GM23338 (cell line): Measurements from ENCODE around the gene MCC. TPM values are rescaled to one million over a fixed set of nuclear protein-coding genes. Genes with fewer than 3 reads are reported as not detected.

ENCODE experiments used
- ATAC-seq: fragments of 200-7000 bp; cut with Tn5 transposase; 3 replicates; pipeline ENCODE4 v1.9.1; 2020
- DNase-seq: peaks from one replicate; pipeline ENCODE4 v3.0.0-alpha.2; 2015; ENCODE audit warnings: low spot score
- H2AFZ ChIP-seq: fragments of 200-600 bp; sonication (generic); 2 replicates; pipeline ENCODE4 v1.8.0; 2016; ENCODE audit warnings: antibody characterized with exemption, mild to moderate bottlenecking, moderate library complexity
- H3F3A ChIP-seq: fragments of 200-600 bp; sonication (generic); replicated peaks from 2 replicates; pipeline ENCODE4 v1.8.0; 2017; ENCODE audit warnings: antibody characterized with exemption, mixed run types, low read depth
- H3K27ac ChIP-seq: fragments of 200-600 bp; sonication (generic); 2 replicates; pipeline ENCODE4 v1.6.1; 2016; ENCODE audit warnings: low read depth
- H3K27me3 ChIP-seq: fragments of 200-600 bp; sonication (generic); 2 replicates; pipeline ENCODE4 v1.8.0; 2016; ENCODE audit warnings: mild to moderate bottlenecking, mixed run types, moderate library complexity; ENCODE audit not compliant: insufficient read depth
- H3K36me3 ChIP-seq: fragments of 200-600 bp; sonication (generic); 2 replicates; pipeline ENCODE4 v1.8.0; 2016; ENCODE audit warnings: mild to moderate bottlenecking; ENCODE audit not compliant: insufficient read depth
- H3K4me1 ChIP-seq: fragments of 200-600 bp; sonication (generic); 2 replicates; pipeline ENCODE4 v1.8.0; 2016; ENCODE audit warnings: mild to moderate bottlenecking, moderate library complexity; ENCODE audit not compliant: insufficient read depth
- H3K4me2 ChIP-seq: fragments of 200-600 bp; sonication (generic); 2 replicates; pipeline ENCODE4 v1.7.1; 2017; ENCODE audit warnings: mixed run types
- H3K4me3 ChIP-seq: fragments of 200-600 bp; sonication (generic); 2 replicates; pipeline ENCODE4 v1.6.1; 2016; ENCODE audit warnings: mixed run types
- H3K79me2 ChIP-seq: fragments of 200-600 bp; sonication (generic); replicated peaks from 2 replicates; pipeline ENCODE4 v1.8.0; 2017; ENCODE audit warnings: mild to moderate bottlenecking; ENCODE audit not compliant: insufficient read depth
- H3K9me2 ChIP-seq: fragments of 200-600 bp; sonication (generic); 2 replicates; pipeline ENCODE4 v1.8.0; 2017; ENCODE audit not compliant: insufficient read depth
- H4K20me1 ChIP-seq: fragments of 200-600 bp; sonication (generic); replicated peaks from 2 replicates; pipeline ENCODE4 v1.8.0; 2017; ENCODE audit warnings: mild to moderate bottlenecking; ENCODE audit not compliant: insufficient read depth
- H3K27ac Mint-ChIP-seq: 2 replicates; pipeline ENCODE4 v1.8.0; 2020; ENCODE audit warnings: inconsistent platforms, mild to moderate bottlenecking, moderate library complexity, mixed read lengths
- H3K27me3 Mint-ChIP-seq: 3 replicates; pipeline ENCODE4 v1.8.0; 2022; ENCODE audit warnings: low read depth, mild to moderate bottlenecking, moderate library complexity, mixed read lengths, inconsistent platforms; ENCODE audit not compliant: insufficient read depth, poor library complexity
- H3K36me3 Mint-ChIP-seq: 3 replicates; pipeline ENCODE4 v1.8.0; 2021; ENCODE audit warnings: low read depth, mild to moderate bottlenecking, inconsistent platforms, moderate library complexity, mixed read lengths
- H3K4me1 Mint-ChIP-seq: 3 replicates; pipeline ENCODE4 v1.8.0; 2020; ENCODE audit warnings: mild to moderate bottlenecking, inconsistent platforms, mixed read lengths
- H3K4me3 Mint-ChIP-seq: 3 replicates; pipeline ENCODE4 v1.8.0; 2021; ENCODE audit warnings: moderate library complexity, mild to moderate bottlenecking, inconsistent platforms, mixed read lengths
- H3K9me3 Mint-ChIP-seq: 3 replicates; pipeline ENCODE4 v1.8.0; 2020; ENCODE audit warnings: moderate library complexity, mild to moderate bottlenecking, inconsistent platforms, mixed read lengths
- CREB1 ChIP-seq: fragments of 250-450 bp; sonication (Bioruptor Pico); IDR thresholded peaks from 2 replicates; pipeline ENCODE4 v1.5.0; 2020; ENCODE audit warnings: low read depth, mild to moderate bottlenecking, moderate library complexity
- EZH2 ChIP-seq: fragments of 200-600 bp; sonication (generic); IDR thresholded peaks from one replicate; pipeline ENCODE4 v1.8.0; 2017; ENCODE audit warnings: antibody characterized with exemption, mild to moderate bottlenecking, low read depth; ENCODE audit not compliant: unreplicated experiment
- JUNB ChIP-seq: IDR thresholded peaks from one replicate; pipeline ENCODE4 v1.6.1; 2016; ENCODE audit warnings: antibody characterized with exemption; ENCODE audit not compliant: unreplicated experiment
- NANOG ChIP-seq: IDR thresholded peaks from 2 replicates; pipeline ENCODE4 v1.6.1; 2016; ENCODE audit warnings: antibody characterized with exemption, borderline replicate concordance
- POLR2AphosphoS5 ChIP-seq: IDR thresholded peaks from 2 replicates; pipeline ENCODE4 v1.6.1; 2016; ENCODE audit warnings: antibody characterized with exemption, low read depth
- ZNF114 ChIP-seq: fragments of 250-450 bp; sonication (Bioruptor Pico); IDR thresholded peaks from 2 replicates; pipeline ENCODE4 v1.5.0; 2020; ENCODE audit warnings: mild to moderate bottlenecking, moderate library complexity
- ZNF331 ChIP-seq: fragments of 250-450 bp; sonication (Bioruptor Pico); IDR thresholded peaks from 2 replicates; pipeline ENCODE4 v1.5.0; 2020; ENCODE audit warnings: low read depth, mild to moderate bottlenecking, moderate library complexity
- polyA plus RNA-seq: library from polyadenylated mRNA; unstranded; fragments of >200 nt; fragmentation: Nextera tagmentation; extraction: Ambion mirVana; gene quantifications from 2 replicates; pipeline ENCODE4 v1.2.1, GENCODE V29; 2016
- total RNA-seq: library from RNA; depleted of rRNA; stranded (reverse); fragments of >200 nt; shearing (Covaris generic); gene quantifications from 2 replicates; pipeline ENCODE4 v1.2.3, GENCODE V29; 2014
- TF ChIP-seq, protein P1 (sequence below): fragments of 250-450 bp; sonication (Bioruptor Pico); IDR thresholded peaks from 2 replicates; pipeline ENCODE4 v1.5.0; 2020; ENCODE audit warnings: mild to moderate bottlenecking, moderate library complexity
- TF ChIP-seq, protein P2 (sequence below), 2 experiments: fragments of 200-600 bp in 1 of 2; sonication (generic) in 1 of 2; conservative IDR thresholded peaks; 2 replicates each; pipeline versions ENCODE4 v1.5.1 to v1.6.1; 2016 to 2017; ENCODE audit warnings: antibody characterized with exemption in 2 of 2, low read depth in 2 of 2, mild to moderate bottlenecking in 2 of 2, moderate library complexity in 1 of 2

MCC gene
- total and polyA plus RNA-seq, 2 experiments from 2014 or later: 3.8 to 10.1 TPM

DNA sequence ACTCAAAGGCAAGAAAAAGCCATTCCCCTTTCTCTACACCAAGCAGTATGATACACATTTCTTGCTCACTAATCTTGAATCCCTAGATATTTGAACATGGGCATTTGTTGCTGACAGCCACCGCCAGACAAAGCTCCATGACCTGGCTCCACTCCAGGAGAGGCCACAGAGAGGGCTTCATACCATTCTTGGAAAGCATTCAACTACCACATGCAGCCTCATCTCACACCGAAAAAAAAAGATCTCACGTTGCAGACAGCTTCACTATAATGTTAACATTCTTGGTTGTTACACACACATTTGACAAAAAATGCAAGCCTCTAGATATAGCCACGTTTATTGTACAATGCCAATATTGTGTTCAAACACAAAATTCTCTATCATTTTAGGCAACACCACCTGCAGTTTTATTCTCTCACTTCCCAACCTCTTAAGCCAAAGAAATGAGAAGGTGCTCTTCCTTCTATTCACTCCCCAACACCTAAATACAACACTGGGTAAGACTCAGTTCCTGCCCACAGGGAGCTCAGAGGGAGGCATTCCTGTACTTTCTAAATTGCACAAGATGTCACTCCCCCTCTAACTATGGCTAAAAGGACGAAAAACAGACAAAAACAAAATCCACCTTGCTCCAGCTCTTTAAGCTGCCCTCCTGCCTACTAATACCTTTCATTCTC lies 275.9 kb downstream of the MCC start (continued):
- TF ChIP-seq, protein P1, sequence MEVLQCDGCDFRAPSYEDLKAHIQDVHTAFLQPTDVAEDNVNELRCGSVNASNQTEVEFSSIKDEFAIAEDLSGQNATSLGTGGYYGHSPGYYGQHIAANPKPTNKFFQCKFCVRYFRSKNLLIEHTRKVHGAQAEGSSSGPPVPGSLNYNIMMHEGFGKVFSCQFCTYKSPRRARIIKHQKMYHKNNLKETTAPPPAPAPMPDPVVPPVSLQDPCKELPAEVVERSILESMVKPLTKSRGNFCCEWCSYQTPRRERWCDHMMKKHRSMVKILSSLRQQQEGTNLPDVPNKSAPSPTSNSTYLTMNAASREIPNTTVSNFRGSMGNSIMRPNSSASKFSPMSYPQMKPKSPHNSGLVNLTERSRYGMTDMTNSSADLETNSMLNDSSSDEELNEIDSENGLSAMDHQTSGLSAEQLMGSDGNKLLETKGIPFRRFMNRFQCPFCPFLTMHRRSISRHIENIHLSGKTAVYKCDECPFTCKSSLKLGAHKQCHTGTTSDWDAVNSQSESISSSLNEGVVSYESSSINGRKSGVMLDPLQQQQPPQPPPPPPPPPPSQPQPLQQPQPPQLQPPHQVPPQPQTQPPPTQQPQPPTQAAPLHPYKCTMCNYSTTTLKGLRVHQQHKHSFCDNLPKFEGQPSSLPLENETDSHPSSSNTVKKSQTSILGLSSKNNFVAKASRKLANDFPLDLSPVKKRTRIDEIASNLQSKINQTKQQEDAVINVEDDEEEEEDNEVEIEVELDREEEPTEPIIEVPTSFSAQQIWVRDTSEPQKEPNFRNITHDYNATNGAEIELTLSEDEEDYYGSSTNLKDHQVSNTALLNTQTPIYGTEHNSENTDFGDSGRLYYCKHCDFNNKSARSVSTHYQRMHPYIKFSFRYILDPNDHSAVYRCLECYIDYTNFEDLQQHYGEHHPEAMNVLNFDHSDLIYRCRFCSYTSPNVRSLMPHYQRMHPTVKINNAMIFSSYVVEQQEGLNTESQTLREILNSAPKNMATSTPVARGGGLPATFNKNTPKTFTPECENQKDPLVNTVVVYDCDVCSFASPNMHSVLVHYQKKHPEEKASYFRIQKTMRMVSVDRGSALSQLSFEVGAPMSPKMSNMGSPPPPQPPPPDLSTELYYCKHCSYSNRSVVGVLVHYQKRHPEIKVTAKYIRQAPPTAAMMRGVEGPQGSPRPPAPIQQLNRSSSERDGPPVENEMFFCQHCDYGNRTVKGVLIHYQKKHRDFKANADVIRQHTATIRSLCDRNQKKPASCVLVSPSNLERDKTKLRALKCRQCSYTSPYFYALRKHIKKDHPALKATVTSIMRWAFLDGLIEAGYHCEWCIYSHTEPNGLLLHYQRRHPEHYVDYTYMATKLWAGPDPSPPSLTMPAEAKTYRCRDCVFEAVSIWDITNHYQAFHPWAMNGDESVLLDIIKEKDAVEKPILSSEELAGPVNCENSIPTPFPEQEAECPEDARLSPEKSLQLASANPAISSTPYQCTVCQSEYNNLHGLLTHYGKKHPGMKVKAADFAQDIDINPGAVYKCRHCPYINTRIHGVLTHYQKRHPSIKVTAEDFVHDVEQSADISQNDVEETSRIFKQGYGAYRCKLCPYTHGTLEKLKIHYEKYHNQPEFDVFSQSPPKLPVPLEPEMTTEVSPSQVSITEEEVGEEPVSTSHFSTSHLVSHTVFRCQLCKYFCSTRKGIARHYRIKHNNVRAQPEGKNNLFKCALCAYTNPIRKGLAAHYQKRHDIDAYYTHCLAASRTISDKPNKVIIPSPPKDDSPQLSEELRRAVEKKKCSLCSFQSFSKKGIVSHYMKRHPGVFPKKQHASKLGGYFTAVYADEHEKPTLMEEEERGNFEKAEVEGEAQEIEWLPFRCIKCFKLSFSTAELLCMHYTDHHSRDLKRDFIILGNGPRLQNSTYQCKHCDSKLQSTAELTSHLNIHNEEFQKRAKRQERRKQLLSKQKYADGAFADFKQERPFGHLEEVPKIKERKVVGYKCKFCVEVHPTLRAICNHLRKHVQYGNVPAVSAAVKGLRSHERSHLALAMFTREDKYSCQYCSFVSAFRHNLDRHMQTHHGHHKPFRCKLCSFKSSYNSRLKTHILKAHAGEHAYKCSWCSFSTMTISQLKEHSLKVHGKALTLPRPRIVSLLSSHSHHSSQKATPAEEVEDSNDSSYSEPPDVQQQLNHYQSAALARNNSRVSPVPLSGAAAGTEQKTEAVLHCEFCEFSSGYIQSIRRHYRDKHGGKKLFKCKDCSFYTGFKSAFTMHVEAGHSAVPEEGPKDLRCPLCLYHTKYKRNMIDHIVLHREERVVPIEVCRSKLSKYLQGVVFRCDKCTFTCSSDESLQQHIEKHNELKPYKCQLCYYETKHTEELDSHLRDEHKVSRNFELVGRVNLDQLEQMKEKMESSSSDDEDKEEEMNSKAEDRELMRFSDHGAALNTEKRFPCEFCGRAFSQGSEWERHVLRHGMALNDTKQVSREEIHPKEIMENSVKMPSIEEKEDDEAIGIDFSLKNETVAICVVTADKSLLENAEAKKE (CRISPR knock-in tag): no peak
- no peak for TF ChIP-seq EZH2
- no peak for TF ChIP-seq ZNF331 (CRISPR knock-in tag)
- TF ChIP-seq POLR2AphosphoS5: no peak
- no peak for TF ChIP-seq CREB1 (CRISPR knock-in tag)

DNA sequence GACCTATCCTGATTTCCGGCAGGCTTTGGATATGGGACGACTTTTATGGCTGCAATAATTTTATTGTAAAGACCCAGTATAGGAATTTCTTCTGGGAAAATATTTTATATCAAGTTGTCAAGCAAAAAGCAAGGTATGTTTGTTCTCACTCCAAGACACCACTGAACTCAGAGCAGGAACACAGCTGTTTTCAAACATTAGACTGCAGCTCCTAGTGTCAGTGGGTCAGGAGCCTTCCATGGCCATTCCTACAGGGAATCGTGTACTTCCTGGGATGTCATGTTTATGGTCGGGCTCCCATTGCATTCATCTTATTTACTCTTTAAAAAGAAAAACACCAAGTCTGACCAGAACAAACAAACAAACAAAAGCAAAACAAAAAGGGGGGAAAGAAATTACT lies 278.8 kb downstream of the MCC start:
- peaks cover 13% of the 10 kb centered on the region for H3K4me1 Mint-ChIP-seq
- peaks cover 5% of the 10 kb centered on the region; the same call in 1 of the 2 replicates for H3K9me2 ChIP-seq
- no peaks in the 10 kb centered on the region for H3K9me3 Mint-ChIP-seq
- H3K36me3 Mint-ChIP-seq: no peaks in the 10 kb centered on the region
- H3K27ac ChIP-seq: no peak overlapping the region
- H3K27me3 ChIP-seq: no peaks in the 10 kb centered on the region
- H3K4me2 ChIP-seq: no peak overlapping the region
- H3K4me1 ChIP-seq: peaks cover 23% of the 10 kb centered on the region
- DNase-seq (no peak), ATAC-seq (no peak)
- TF ChIP-seq POLR2AphosphoS5 (no peak), NANOG (no peak), EZH2 (no peak), ZNF331 (CRISPR knock-in tag) (no peak), JUNB (no peak), ZNF114 (CRISPR knock-in tag) (no peak)
- TF ChIP-seq, protein P2, sequence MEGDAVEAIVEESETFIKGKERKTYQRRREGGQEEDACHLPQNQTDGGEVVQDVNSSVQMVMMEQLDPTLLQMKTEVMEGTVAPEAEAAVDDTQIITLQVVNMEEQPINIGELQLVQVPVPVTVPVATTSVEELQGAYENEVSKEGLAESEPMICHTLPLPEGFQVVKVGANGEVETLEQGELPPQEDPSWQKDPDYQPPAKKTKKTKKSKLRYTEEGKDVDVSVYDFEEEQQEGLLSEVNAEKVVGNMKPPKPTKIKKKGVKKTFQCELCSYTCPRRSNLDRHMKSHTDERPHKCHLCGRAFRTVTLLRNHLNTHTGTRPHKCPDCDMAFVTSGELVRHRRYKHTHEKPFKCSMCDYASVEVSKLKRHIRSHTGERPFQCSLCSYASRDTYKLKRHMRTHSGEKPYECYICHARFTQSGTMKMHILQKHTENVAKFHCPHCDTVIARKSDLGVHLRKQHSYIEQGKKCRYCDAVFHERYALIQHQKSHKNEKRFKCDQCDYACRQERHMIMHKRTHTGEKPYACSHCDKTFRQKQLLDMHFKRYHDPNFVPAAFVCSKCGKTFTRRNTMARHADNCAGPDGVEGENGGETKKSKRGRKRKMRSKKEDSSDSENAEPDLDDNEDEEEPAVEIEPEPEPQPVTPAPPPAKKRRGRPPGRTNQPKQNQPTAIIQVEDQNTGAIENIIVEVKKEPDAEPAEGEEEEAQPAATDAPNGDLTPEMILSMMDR (conservative IDR thresholded peaks at IDR 0.05; ENCODE audit: low read depth in 2 of 2): no peak
- 0 out of 2 replicates have a peak, but pooled peaks cover 3% of the 10 kb centered on the region for H3F3A ChIP-seq
- no peak overlapping the region for H3K4me3 Mint-ChIP-seq
- H3K36me3 ChIP-seq: no peaks in the 10 kb centered on the region
- H2AFZ ChIP-seq: no peak overlapping the region
- no peak overlapping the region for H3K4me3 ChIP-seq
- H3K27me3 Mint-ChIP-seq: peaks cover 5% of the 10 kb centered on the region
- H4K20me1 ChIP-seq: no peaks in the 10 kb centered on the region
- H3K27ac Mint-ChIP-seq: no peak overlapping the region
- no peaks in the 10 kb centered on the region; the same call in 1 of the 2 replicates for H3K79me2 ChIP-seq
